HCT116 (cell line): ENCODE results near the gene NDUFB3. TPM values are rescaled to one million over a fixed set of nuclear protein-coding genes. Genes with fewer than 3 reads are reported as not detected.

Experiments
- ATAC-seq: fragments of 200-7000 bp; cut with Tn5 transposase; 2 replicates; pipeline ENCODE4 v1.9.1; 2020; ENCODE audit warnings: mild to moderate bottlenecking, moderate library complexity
- BruUV-seq: library from RNA; stranded (reverse); fragments of 400-500 nt; replicated peaks from 2 replicates; lab custom pipeline; 2021; lab: Mats Ljungman, UMichigan
- CTCF ChIA-PET: fragments of 300-600 bp; sonication (Branson Sonifier 250); formaldehyde crosslinking; loops from one replicate; lab custom pipeline; 2021; ENCODE audit warnings: antibody characterized with exemption; lab: Charles Lee
- POLR2A ChIA-PET: fragments of 300-600, 350-600 bp; sonication (Branson Sonifier 250); formaldehyde crosslinking; loops from one replicate; lab custom pipeline; 2021; ENCODE audit warnings: antibody characterized with exemption; lab: Charles Lee
- RAD21 ChIA-PET, 2 experiments: fragments of 300-600 bp; sonication (Branson Sonifier 250); formaldehyde crosslinking; loops; one replicate each; lab custom pipeline; 2023; ENCODE audit warnings: low total read pairs in 2 of 2; ENCODE audit not compliant: uncharacterized antibody in 2 of 2, unreplicated experiment in 2 of 2, low non-redundant PET in 1 of 2; lab: Charles Lee
- DNase-seq: peaks from one replicate; pipeline ENCODE4 v3.0.0-alpha.2; 2010; ENCODE audit warnings: low read depth, low spot score
- H2AFZ ChIP-seq: fragments of 200-600 bp; shearing (Covaris generic), sonication (generic); 2 replicates; pipeline ENCODE4 v1.6.1; 2017; ENCODE audit warnings: low read depth, mixed run types, mixed read lengths, antibody characterized with exemption, low read length; ENCODE audit not compliant: poor library complexity, severe bottlenecking
- H3K27ac ChIP-seq: 2 replicates; pipeline ENCODE4 v1.5.1; 2012; ENCODE audit warnings: low read depth, low read length
- H3K27me3 ChIP-seq: fragments of 200-600 bp; sonication (generic); 2 replicates; pipeline ENCODE4 v1.6.1; 2016; ENCODE audit warnings: mixed run types, low read length, mixed read lengths; ENCODE audit not compliant: insufficient read depth
- H3K36me3 ChIP-seq, 2 experiments: fragments of 200-500 bp in 1 of 2; fragments of 200-600 bp in 1 of 2; sonication (Bioruptor generic) in 1 of 2; sonication (generic) in 1 of 2; 2 replicates each; pipeline versions ENCODE4 v1.5.1 to v1.6.1; 2014 to 2016; ENCODE audit warnings: low read length in 2 of 2, inconsistent platforms in 1 of 2, mixed read lengths in 1 of 2, mixed run types in 1 of 2; ENCODE audit not compliant: insufficient read depth in 2 of 2, control insufficient read depth in 1 of 2
- H3K4me1 ChIP-seq, 2 experiments: fragments of 200-600 bp in 1 of 2; sonication (generic) in 1 of 2; 2 replicates each; pipeline versions ENCODE4 v1.5.1 to v1.6.1; 2012 to 2017; ENCODE audit warnings: low read length in 2 of 2, inconsistent platforms in 1 of 2, mild to moderate bottlenecking in 1 of 2, mixed read lengths in 1 of 2, mixed run types in 1 of 2, moderate library complexity in 1 of 2; ENCODE audit not compliant: insufficient read depth in 2 of 2, control insufficient read depth in 1 of 2
- H3K4me2 ChIP-seq: fragments of 200-600 bp; sonication (generic); 2 replicates; pipeline ENCODE4 v1.6.1; 2017; ENCODE audit warnings: mixed run types, low read length, mixed read lengths
- H3K4me3 ChIP-seq, 2 experiments: fragments of 200-600 bp in 1 of 2; sonication (generic) in 1 of 2; replicated peaks in 1 of 2; 2 replicates each; pipeline ENCODE4 v1.5.1; 2011 to 2016; ENCODE audit warnings: low read length in 2 of 2, control low read depth in 1 of 2, low read depth in 1 of 2, mild to moderate bottlenecking in 1 of 2, mixed read lengths in 1 of 2, mixed run types in 1 of 2
- H3K79me2 ChIP-seq: fragments of 200-600 bp; sonication (generic); 2 replicates; pipeline ENCODE4 v1.6.1; 2017; ENCODE audit warnings: mild to moderate bottlenecking, mixed run types, low read length, moderate library complexity, mixed read lengths; ENCODE audit not compliant: insufficient read depth
- H3K9ac ChIP-seq: fragments of 200-600 bp; sonication (generic); 2 replicates; pipeline ENCODE4 v1.6.1; 2016; ENCODE audit warnings: low read length, mixed read lengths
- H3K9me2 ChIP-seq: fragments of 200-600 bp; sonication (generic), shearing (Covaris generic); 2 replicates; pipeline ENCODE4 v1.6.1; 2017; ENCODE audit warnings: mixed run types, mild to moderate bottlenecking, moderate library complexity; ENCODE audit not compliant: insufficient read depth
- H3K9me3 ChIP-seq, 2 experiments: fragments of 200-500 bp in 1 of 2; fragments of 200-600 bp in 1 of 2; sonication (Bioruptor generic) in 1 of 2; sonication (generic) in 1 of 2; 2 replicates each; pipeline ENCODE4 v1.6.1; 2014 to 2017; ENCODE audit warnings: low read length in 2 of 2, mixed read lengths in 2 of 2, inconsistent platforms in 1 of 2, low read depth in 1 of 2, mild to moderate bottlenecking in 1 of 2, mixed run types in 1 of 2, moderate library complexity in 1 of 2; ENCODE audit not compliant: control insufficient read depth in 1 of 2, insufficient read depth in 1 of 2
- H4K20me1 ChIP-seq: fragments of 200-600 bp; sonication (generic), shearing (Covaris generic); 2 replicates; pipeline ENCODE4 v1.6.1; 2017; ENCODE audit warnings: mixed run types, mild to moderate bottlenecking, moderate library complexity; ENCODE audit not compliant: insufficient read depth
- CEBPB ChIP-seq: IDR thresholded peaks from 2 replicates; pipeline ENCODE4 v1.6.1; 2012; ENCODE audit warnings: low read depth
- CTCF ChIP-seq, 3 experiments: fragments of 200-600 bp in 1 of 3; sonication (generic) in 1 of 3; IDR thresholded peaks in 2 of 3; conservative IDR thresholded peaks in 1 of 3; 2 replicates each; pipeline ENCODE4 v1.5.1; 2012 to 2017; ENCODE audit warnings: low read depth in 2 of 3, low read length in 2 of 3, antibody characterized with exemption in 1 of 3, borderline replicate concordance in 1 of 3, control low read depth in 1 of 3, mild to moderate bottlenecking in 1 of 3, mixed read lengths in 1 of 3, mixed run types in 1 of 3, moderate library complexity in 1 of 3; ENCODE audit not compliant: insufficient read depth in 1 of 3
- EGR1 ChIP-seq: IDR thresholded peaks from 2 replicates; pipeline ENCODE4 v1.6.1; 2012; ENCODE audit warnings: low read depth
- ELF1 ChIP-seq: IDR thresholded peaks from 2 replicates; pipeline ENCODE4 v1.6.1; 2012; ENCODE audit warnings: low read depth, borderline replicate concordance
- POLR2A ChIP-seq: IDR thresholded peaks from 2 replicates; pipeline ENCODE4 v1.7.0; 2011; ENCODE audit warnings: borderline replicate concordance; ENCODE audit not compliant: insufficient read depth, insufficient read length; ENCODE audit errors: extremely low read depth
- YY1 ChIP-seq: IDR thresholded peaks from 2 replicates; pipeline ENCODE4 v1.6.1; 2011; ENCODE audit warnings: low read length, low read depth, moderate library complexity, mild to moderate bottlenecking; ENCODE audit not compliant: insufficient replicate concordance; ENCODE audit errors: extremely low read depth
- intact Hi-C: fragments of 100-400 bp; cut with micrococcal nuclease; formaldehyde crosslinking; loops from 2 replicates; pipeline ENCODE4 v1.10.0; 2022
- total RNA-seq: library from RNA; stranded (reverse); gene quantifications from one replicate; pipeline ENCODE4 v1.2.1, GENCODE V29; 2021; ENCODE audit not compliant: unreplicated experiment

The NDUFB3 gene
- total RNA-seq, 1 experiment from 2014 or later = 94.6 TPM

GRCh38 chr2:201093573-201093972, 21.8 kb downstream of the NDUFB3 start:
- Histone ChIP-seq H3K36me3 (no peaks in the 10 kb centered on the region), H3K79me2 (no peaks in the 10 kb centered on the region), H3K9me2 (no peaks in the 10 kb centered on the region), H3K27me3 (no peaks in the 10 kb centered on the region), H3K9ac (no peak overlapping the region), H3K4me3 (no peak overlapping the region), H3K4me1 (no peaks in the 10 kb centered on the region), H3K4me2 (no peak overlapping the region), H3K27ac (no peak overlapping the region), H3K9me3 (no peaks in the 10 kb centered on the region), H4K20me1 (no peaks in the 10 kb centered on the region), H2AFZ (no peak overlapping the region)
- no TSS peak for BruUV-seq
- ChIA-PET RAD21 (no interaction called here), POLR2A (no interaction called here), CTCF (no interaction called here)
- ATAC-seq (no peak), DNase-seq (no peak)
- no peak for TF ChIP-seq CTCF (IDR thresholded peaks at IDR 0.05 in 2 of 3, conservative IDR thresholded peaks at IDR 0.05 in 1 of 3; ENCODE audit: borderline replicate concordance in 1 of 3, insufficient read depth in 1 of 3, low read depth in 2 of 3, low read length in 2 of 3)
- TF ChIP-seq EGR1 = no peak
- no peak for TF ChIP-seq ELF1
- no peak for TF ChIP-seq YY1
- TF ChIP-seq CEBPB = no peak
- intact Hi-C loops = no loop called here

- H3K27me3 ChIP-seq = no peaks in the 10 kb centered on the region
- no peaks in the 10 kb centered on the region for H3K36me3 ChIP-seq
- no peak overlapping the region for H3K4me2 ChIP-seq
- ChIA-PET RAD21 (no interaction called here), CTCF (interaction anchor here (0.9 kb wide), 1 partner anchor 58 kb away, joined by 3 read pairs; no protein-coding TSS in a partner anchor), POLR2A (no interaction called here)
- no TSS peak for BruUV-seq
- H3K4me1 ChIP-seq = no peaks in the 10 kb centered on the region
- H3K9ac ChIP-seq = no peak overlapping the region
- no peak for ATAC-seq
- TF ChIP-seq YY1 (no peak), POLR2A (no peak)
- DNase-seq = no peak
- intact Hi-C loops = no loop called here
- no peak overlapping the region for H3K4me3 ChIP-seq
- H3K79me2 ChIP-seq = no peaks in the 10 kb centered on the region
- H4K20me1 ChIP-seq = no peaks in the 10 kb centered on the region
- H3K9me2 ChIP-seq = no peaks in the 10 kb centered on the region
- no peak overlapping the region for H2AFZ ChIP-seq
- no peak overlapping the region for H3K27ac ChIP-seq
- H3K9me3 ChIP-seq = no peaks in the 10 kb centered on the region
Measured at GRCh38 chr2:201100497-201100896, 28.7 kb downstream of the NDUFB3 start.
